Suprapubic skin (tissue), 3 donors: ENCODE measurements around the gene NCAN.

Source experiments
- POLR2AphosphoS5 ChIP-seq, 3 donors: sonication (generic); formaldehyde crosslinking; IDR thresholded peaks; one replicate each; pipeline ENCODE4 v1.6.1; 2017; ENCODE audit warnings: antibody characterized with exemption in 3 of 3
- TF ChIP-seq, protein P1 (sequence below), 2 donors: fragments of 200-600 bp in 1 of 2; fragments of 450-650 bp in 1 of 2; sonication (generic) in 1 of 2; IDR thresholded peaks; one replicate each; pipeline ENCODE4 v1.5.1; 2016 to 2019; ENCODE audit warnings: antibody characterized with exemption in 2 of 2, mild to moderate bottlenecking in 1 of 2, moderate library complexity in 1 of 2

- TF ChIP-seq, protein P1, sequence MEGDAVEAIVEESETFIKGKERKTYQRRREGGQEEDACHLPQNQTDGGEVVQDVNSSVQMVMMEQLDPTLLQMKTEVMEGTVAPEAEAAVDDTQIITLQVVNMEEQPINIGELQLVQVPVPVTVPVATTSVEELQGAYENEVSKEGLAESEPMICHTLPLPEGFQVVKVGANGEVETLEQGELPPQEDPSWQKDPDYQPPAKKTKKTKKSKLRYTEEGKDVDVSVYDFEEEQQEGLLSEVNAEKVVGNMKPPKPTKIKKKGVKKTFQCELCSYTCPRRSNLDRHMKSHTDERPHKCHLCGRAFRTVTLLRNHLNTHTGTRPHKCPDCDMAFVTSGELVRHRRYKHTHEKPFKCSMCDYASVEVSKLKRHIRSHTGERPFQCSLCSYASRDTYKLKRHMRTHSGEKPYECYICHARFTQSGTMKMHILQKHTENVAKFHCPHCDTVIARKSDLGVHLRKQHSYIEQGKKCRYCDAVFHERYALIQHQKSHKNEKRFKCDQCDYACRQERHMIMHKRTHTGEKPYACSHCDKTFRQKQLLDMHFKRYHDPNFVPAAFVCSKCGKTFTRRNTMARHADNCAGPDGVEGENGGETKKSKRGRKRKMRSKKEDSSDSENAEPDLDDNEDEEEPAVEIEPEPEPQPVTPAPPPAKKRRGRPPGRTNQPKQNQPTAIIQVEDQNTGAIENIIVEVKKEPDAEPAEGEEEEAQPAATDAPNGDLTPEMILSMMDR (IDR thresholded peaks at IDR 0.05): no peak
- TF ChIP-seq POLR2AphosphoS5 (IDR thresholded peaks at IDR 0.05): no peak
Observed at GRCh38 chr19:19207637-19208572, 3.9 kb upstream of the NCAN start.
